Lower lobe of right lung (tissue), 2 donors: ENCODE data around the gene BRIP1. TPM values are rescaled to one million over a fixed set of nuclear protein-coding genes. Genes with fewer than 3 reads are reported as not detected.

ENCODE experiments used
- ATAC-seq, 2 donors: fragments of 200-7000 bp; cut with Tn5 transposase; one replicate each; pipeline ENCODE4 v1.9.1; 2020 to 2022; ENCODE audit warnings: mild to moderate bottlenecking in 2 of 2, moderate library complexity in 2 of 2
- DNase-seq: peaks from one replicate; pipeline ENCODE4 v3.0.0-alpha.2; 2020
- H3K27ac ChIP-seq: fragments of 200-600 bp; one replicate; pipeline ENCODE4 v1.8.0; 2022
- H3K27me3 ChIP-seq: fragments of 200-600 bp; one replicate; pipeline ENCODE4 v1.8.0; 2022; ENCODE audit warnings: low read depth
- H3K36me3 ChIP-seq: fragments of 200-600 bp; one replicate; pipeline ENCODE4 v1.8.0; 2022; ENCODE audit warnings: mild to moderate bottlenecking
- H3K4me1 ChIP-seq: fragments of 200-600 bp; one replicate; pipeline ENCODE4 v1.8.0; 2022
- H3K4me3 ChIP-seq: fragments of 200-600 bp; one replicate; pipeline ENCODE4 v1.8.0; 2022; ENCODE audit warnings: mild to moderate bottlenecking
- H3K9me3 ChIP-seq: fragments of 200-600 bp; one replicate; pipeline ENCODE4 v1.8.0; 2022
- CTCF ChIP-seq: fragments of 200-600 bp; IDR thresholded peaks from one replicate; pipeline ENCODE4 v1.8.0; 2022; ENCODE audit warnings: antibody characterized with exemption, mild to moderate bottlenecking
- intact Hi-C: fragments of 100-400 bp; cut with DNase I; formaldehyde crosslinking; loops from one replicate; pipeline ENCODE4 v1.11.0; 2022
- long read RNA-seq: library from polyadenylated mRNA; unstranded; transcript quantifications from one replicate; pipeline ENCODE4 v2.0.0, GENCODE V29; 2021
- total RNA-seq: library from RNA; stranded (reverse); fragmentation: NEBNext Ultra II Directional; extraction: Animal tissue kit (Norgen Biotek cat#: 25700); gene quantifications from one replicate; pipeline ENCODE4 v1.2.1, GENCODE V29; 2021
- donor health status: DM: no; HTN: yes; CAD: no; lungs with severe emphysema.

The BRIP1 gene
- total RNA-seq: 0.83 TPM
- long read RNA-seq: 0 reads

- H3K36me3 ChIP-seq: peaks cover 8% of the 10 kb centered on the region
- peak; percentile 94 for DNase-seq
- H3K27ac ChIP-seq: peak within 1 kb of the TSS; percentile 80
- TF ChIP-seq CTCF: no peak
- H3K4me1 ChIP-seq: peaks cover 5% of the 10 kb centered on the region
- peak; percentile 99 to 100 for ATAC-seq
- no peaks in the 10 kb centered on the region for H3K9me3 ChIP-seq
- intact Hi-C loops: no loop called here
- H3K27me3 ChIP-seq: no peaks in the 10 kb centered on the region
- H3K4me3 ChIP-seq: peak within 1 kb of the TSS; percentile 73
These were observed at the start of gene BRIP1 for GRCh38 chr17:61862975-61863800. BRIP1 (minus strand) TSS chr17:61863528; CDS start chr17:61861539, 1,989 bp downstream.

- Histone ChIP-seq H3K27ac (no peak overlapping the region), H3K4me3 (no peak overlapping the region), H3K4me1 (no peaks in the 10 kb centered on the region), H3K36me3 (peaks cover 85% of the 10 kb centered on the region), H3K9me3 (no peaks in the 10 kb centered on the region), H3K27me3 (no peaks in the 10 kb centered on the region)
- TF ChIP-seq CTCF: no peak
- no peak for DNase-seq
- intact Hi-C loops: no loop called here
- no peak for ATAC-seq
These were observed 45.1 kb upstream of the BRIP1 start for GRCh38 chr17:61908292-61909037.

DNA sequence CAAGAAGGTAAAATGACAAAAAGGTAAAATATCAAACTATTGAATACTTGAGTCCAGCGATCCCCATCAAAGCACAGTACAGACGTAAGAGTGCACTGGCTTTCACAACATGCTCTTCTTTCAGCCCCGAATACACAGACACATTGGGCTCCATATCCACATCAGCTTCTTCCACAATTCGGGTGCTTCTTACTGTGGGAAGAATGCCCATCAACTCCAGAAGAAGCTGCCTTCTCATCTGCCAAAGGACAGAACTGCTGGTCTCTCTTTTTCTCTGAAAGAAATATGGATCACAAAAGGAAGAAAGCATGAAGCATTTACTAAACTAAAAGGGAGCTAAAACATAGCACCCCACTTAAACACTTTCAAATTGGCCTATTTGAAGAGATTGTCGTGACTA lies 44.0 kb upstream of the BRIP1 start:
- H3K4me3 ChIP-seq: no peak overlapping the region
- ATAC-seq (no peak), DNase-seq (no peak)
- H3K9me3 ChIP-seq: no peaks in the 10 kb centered on the region
- no peaks in the 10 kb centered on the region for H3K27me3 ChIP-seq
- H3K36me3 ChIP-seq: peaks cover 93% of the 10 kb centered on the region
- intact Hi-C loops: no loop called here
- no peak for TF ChIP-seq CTCF
- H3K27ac ChIP-seq: no peak overlapping the region
- H3K4me1 ChIP-seq: no peaks in the 10 kb centered on the region

GRCh38 chr17:61904094-61904710 lies 40.9 kb upstream of the BRIP1 start:
- H3K4me1 ChIP-seq: no peaks in the 10 kb centered on the region
- no peak for TF ChIP-seq CTCF
- ATAC-seq (no peak), DNase-seq (no peak)
- intact Hi-C loops: no loop called here
- no peaks in the 10 kb centered on the region for H3K27me3 ChIP-seq
- H3K27ac ChIP-seq: no peak overlapping the region
- no peak overlapping the region for H3K4me3 ChIP-seq
- H3K9me3 ChIP-seq: no peaks in the 10 kb centered on the region
- peaks cover 92% of the 10 kb centered on the region for H3K36me3 ChIP-seq

- no peak for DNase-seq
- ATAC-seq: no peak
- no peak for TF ChIP-seq CTCF
- H3K36me3 ChIP-seq: peaks cover 93% of the 10 kb centered on the region
- no peak overlapping the region for H3K4me3 ChIP-seq
- no peaks in the 10 kb centered on the region for H3K27me3 ChIP-seq
- no peaks in the 10 kb centered on the region for H3K4me1 ChIP-seq
- H3K27ac ChIP-seq: no peak overlapping the region
- intact Hi-C loops: no loop called here
- no peaks in the 10 kb centered on the region for H3K9me3 ChIP-seq
These were observed 39.9 kb upstream of the BRIP1 start for GRCh38 chr17:61903251-61903650.
